ENCODE data around the gene CERKL. TPM values are rescaled to one million over a fixed set of nuclear protein-coding genes. Genes with fewer than 3 reads are reported as not detected.

Gene CERKL
- polyA plus RNA-seq, 3 donors from 2014 or later, result 15.5 to 19.6 (median 15.8) TPM

- H3K27me3 Mint-ChIP-seq (ENCODE audit: low read depth in 3 of 3), result peaks cover 0 to 7% (median 2%) of the 10 kb centered on the region in 3 donors
- peaks cover 16 to 64% (median 31%) of the 10 kb centered on the region in 3 donors for H3K36me3 Mint-ChIP-seq
- H3K4me3 Mint-ChIP-seq, result no peak overlapping the region
- no peak for DNase-seq
- H3K4me1 Mint-ChIP-seq, result peaks cover 0 to 3% of the 10 kb centered on the region in 2 donors
- H3K27ac Mint-ChIP-seq, result peak overlapping the region in 2 of 6 donors; percentile 22 to 71
- H3K9me3 Mint-ChIP-seq, result no peaks in the 10 kb centered on the region
These were observed 129.8 kb downstream of the CERKL start for GRCh38 chr2:181527058-181527457.

- Mint-ChIP-seq H3K27me3 (ENCODE audit: low read depth in 3 of 3) (peaks cover 0 to 7% (median 2%) of the 10 kb centered on the region in 3 donors), H3K27ac (peak overlapping the region in 4 of 6 donors; percentile 22 to 78 (median 70)), H3K9me3 (no peaks in the 10 kb centered on the region)
These were observed 130.9 kb downstream of the CERKL start for GRCh38 chr2:181526014-181526413.

GRCh38 chr2:181523756-181524155 lies 133.1 kb downstream of the CERKL start:
- H3K36me3 Mint-ChIP-seq, result peaks cover 16 to 60% (median 32%) of the 10 kb centered on the region in 3 donors
- H3K27ac Mint-ChIP-seq, result no peak overlapping the region
- no peaks in the 10 kb centered on the region for H3K9me3 Mint-ChIP-seq
- H3K4me3 Mint-ChIP-seq, result no peak overlapping the region
- peaks cover 0 to 2% of the 10 kb centered on the region in 2 donors for H3K4me1 Mint-ChIP-seq
- peaks cover 0 to 7% (median 2%) of the 10 kb centered on the region in 3 donors for H3K27me3 Mint-ChIP-seq (ENCODE audit: low read depth in 3 of 3)
- no peak for DNase-seq

More at GRCh38 chr2:181526014-181526413, 130.9 kb downstream of the CERKL start:
- no peak overlapping the region for H3K4me3 Mint-ChIP-seq
- DNase-seq, result no peak
- peaks cover 16 to 60% (median 31%) of the 10 kb centered on the region in 3 donors for H3K36me3 Mint-ChIP-seq
- H3K4me1 Mint-ChIP-seq, result peaks cover 0 to 3% of the 10 kb centered on the region in 2 donors

- no peak for DNase-seq
- Mint-ChIP-seq H3K27ac (peak overlapping the region; percentile 1 to 76 (median 47)), H3K36me3 (peaks cover 7 to 41% (median 11%) of the 10 kb centered on the region in 3 donors), H3K4me1 (peaks cover 22 to 27% of the 10 kb centered on the region in 2 donors), H3K4me3 (no peak overlapping the region), H3K9me3 (no peaks in the 10 kb centered on the region), H3K27me3 (ENCODE audit: low read depth in 3 of 3) (no peaks in the 10 kb centered on the region)
These were observed 136.7 kb downstream of the CERKL start for GRCh38 chr2:181520253-181520652.

GRCh38 chr2:181517685-181518301 lies 139.1 kb downstream of the CERKL start:
- Mint-ChIP-seq H3K4me1 (peaks cover 22 to 27% of the 10 kb centered on the region in 2 donors), H3K36me3 (peaks cover 8 to 50% (median 23%) of the 10 kb centered on the region in 3 donors), H3K4me3 (peak overlapping the region in 3 of 5 donors; percentile 3 to 52 (median 11)), H3K27ac (peak overlapping the region; percentile 36 to 81 (median 62)), H3K27me3 (ENCODE audit: low read depth in 3 of 3) (no peaks in the 10 kb centered on the region), H3K9me3 (no peaks in the 10 kb centered on the region)
- no peak for DNase-seq

GRCh38 chr2:181516992-181517391 lies 139.9 kb downstream of the CERKL start:
- no peaks in the 10 kb centered on the region for H3K27me3 Mint-ChIP-seq (ENCODE audit: low read depth in 3 of 3)
- H3K4me3 Mint-ChIP-seq, result no peak overlapping the region
- H3K36me3 Mint-ChIP-seq, result peaks cover 14 to 53% (median 27%) of the 10 kb centered on the region in 3 donors
- H3K4me1 Mint-ChIP-seq, result peaks cover 22 to 27% of the 10 kb centered on the region in 2 donors
- no peak for DNase-seq
- peak overlapping the region in 5 of 6 donors; percentile 36 to 81 (median 67) for H3K27ac Mint-ChIP-seq
- H3K9me3 Mint-ChIP-seq, result no peaks in the 10 kb centered on the region

GRCh38 chr2:181515719-181516118 lies 141.2 kb downstream of the CERKL start:
- Mint-ChIP-seq H3K27ac (peak overlapping the region in 2 of 6 donors; percentile 52 to 61), H3K4me1 (peaks cover 22 to 27% of the 10 kb centered on the region in 2 donors), H3K27me3 (ENCODE audit: low read depth in 3 of 3) (no peaks in the 10 kb centered on the region), H3K4me3 (no peak overlapping the region), H3K9me3 (no peaks in the 10 kb centered on the region), H3K36me3 (peaks cover 20 to 65% (median 33%) of the 10 kb centered on the region in 3 donors)
- DNase-seq, result no peak

- H3K27me3 Mint-ChIP-seq (ENCODE audit: low read depth in 3 of 3), result no peaks in the 10 kb centered on the region
- no peak for DNase-seq
- no peak overlapping the region for H3K4me3 Mint-ChIP-seq
- H3K4me1 Mint-ChIP-seq, result peaks cover 2 to 8% of the 10 kb centered on the region in 2 donors
- peaks cover 8 to 43% (median 27%) of the 10 kb centered on the region in 3 donors for H3K36me3 Mint-ChIP-seq
- H3K9me3 Mint-ChIP-seq, result no peaks in the 10 kb centered on the region
- H3K27ac Mint-ChIP-seq, result no peak overlapping the region
These were observed 156.7 kb downstream of the CERKL start for GRCh38 chr2:181500201-181500600.

GRCh38 chr2:181499231-181499630 lies 157.7 kb downstream of the CERKL start:
- Mint-ChIP-seq H3K4me1 (peaks cover 0 to 2% of the 10 kb centered on the region in 2 donors), H3K36me3 (peaks cover 3 to 44% (median 28%) of the 10 kb centered on the region in 3 donors)

More at GRCh38 chr2:181499231-181499630, 157.7 kb downstream of the CERKL start:
- DNase-seq, result no peak
- H3K9me3 Mint-ChIP-seq, result no peaks in the 10 kb centered on the region
- no peak overlapping the region for H3K4me3 Mint-ChIP-seq
- peak overlapping the region in 1 of 6 donors; percentile 12 for H3K27ac Mint-ChIP-seq
- no peaks in the 10 kb centered on the region for H3K27me3 Mint-ChIP-seq (ENCODE audit: low read depth in 3 of 3)

Other genes with a start within 250 kb of the CERKL start
- gene ITGA4, start 199.7 kb downstream of the CERKL start, polyA plus RNA-seq, result 100 to 1,000 TPM; 102 to 132 (median 117) TPM
- gene NEUROD1, start 23.4 kb upstream of the CERKL start, polyA plus RNA-seq, result not detected
- 1 to 10 TPM; 3.2 to 9.3 (median 8.7) TPM for gene ITPRID2, start 234.6 kb upstream of the CERKL start, polyA plus RNA-seq

Measured in immature natural killer cell (primary cell).